ENCODE measurements around the gene CUTA.
A peak's percentile ranks its signal among the peaks of the same experiment; 100 is the strongest.
"Not testable (repeated sequence)": the region's sequence is repeated elsewhere in the genome, so short reads cannot be mapped to it uniquely, and the experiment has no call there.

The CUTA gene

DNA sequence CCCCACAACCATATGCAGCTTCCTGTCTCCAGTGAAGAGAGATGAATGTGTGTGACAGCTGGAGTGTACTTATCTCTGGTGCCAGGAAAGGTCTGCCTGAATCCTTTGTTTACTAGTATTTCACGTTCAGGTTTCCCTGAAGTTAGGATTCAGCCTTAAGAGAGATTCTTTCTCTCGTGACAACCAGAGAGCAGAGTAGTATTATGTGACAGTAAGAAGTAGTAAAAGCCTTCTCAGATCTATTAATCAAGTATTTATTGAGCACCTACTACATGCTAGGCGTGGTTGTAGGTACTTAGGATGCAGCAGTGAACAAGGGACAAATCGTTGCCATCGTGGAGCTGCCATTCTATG, 25.3 kb downstream of the CUTA start:
- H3K9ac ChIP-seq (ENCODE audit: low read depth, low read length): peak overlapping the region; percentile 62
- peak overlapping the region; percentile 83 for H3K4me3 ChIP-seq (ENCODE audit: low read depth, low read length)
- H3K27ac ChIP-seq (ENCODE audit: low read depth, low read length): peak overlapping the region; percentile 92
- no peaks in the 10 kb centered on the region for H3K27me3 ChIP-seq (ENCODE audit: control insufficient read depth, insufficient read depth, low read length)
- H3K9me3 ChIP-seq (ENCODE audit: control insufficient read depth, insufficient read depth, low read length): no peaks in the 10 kb centered on the region
- H3K36me3 ChIP-seq (ENCODE audit: control insufficient read depth, insufficient read depth, low read length): peaks cover 10% of the 10 kb centered on the region
- peaks cover 17% of the 10 kb centered on the region for H3K4me1 ChIP-seq (ENCODE audit: control insufficient read depth, insufficient read depth, low read length)

- peak overlapping the region; percentile 62 for H3K9ac ChIP-seq (ENCODE audit: low read depth, low read length)
- peaks cover 8% of the 10 kb centered on the region; the same call in 1 of the 2 replicates for H3K36me3 ChIP-seq (ENCODE audit: control insufficient read depth, insufficient read depth, low read length)
- H3K27me3 ChIP-seq (ENCODE audit: control insufficient read depth, insufficient read depth, low read length): no peaks in the 10 kb centered on the region
- H3K27ac ChIP-seq (ENCODE audit: low read depth, low read length): peak overlapping the region; percentile 92
- H3K4me3 ChIP-seq (ENCODE audit: low read depth, low read length): peak overlapping the region; percentile 83
- H3K4me1 ChIP-seq (ENCODE audit: control insufficient read depth, insufficient read depth, low read length): peaks cover 17% of the 10 kb centered on the region
- H3K9me3 ChIP-seq (ENCODE audit: control insufficient read depth, insufficient read depth, low read length): no peaks in the 10 kb centered on the region
These were observed 25.8 kb downstream of the CUTA start for GRCh38 chr6:33391922-33392594.

- Histone ChIP-seq H3K27ac (ENCODE audit: low read depth, low read length) (peak within 1 kb of the TSS; percentile 92), H3K27me3 (ENCODE audit: control insufficient read depth, insufficient read depth, low read length) (no peaks in the 10 kb centered on the region), H3K9ac (ENCODE audit: low read depth, low read length) (peak within 1 kb of the TSS; percentile 62), H3K4me1 (ENCODE audit: control insufficient read depth, insufficient read depth, low read length) (peaks cover 17% of the 10 kb centered on the region), H3K9me3 (ENCODE audit: control insufficient read depth, insufficient read depth, low read length) (no peaks in the 10 kb centered on the region), H3K36me3 (ENCODE audit: control insufficient read depth, insufficient read depth, low read length) (peaks cover 8% of the 10 kb centered on the region; the same call in 1 of the 2 replicates), H3K4me3 (ENCODE audit: low read depth, low read length) (peak within 1 kb of the TSS; percentile 83)
These were observed 26.5 kb downstream of the CUTA start, which contains the start of gene KIFC1 for GRCh38 chr6:33391278-33391921. TSS of gene KIFC1 (plus strand) at chr6:33391823. CDS start at chr6:33391986, 163 bp downstream.

- Histone ChIP-seq H3K9ac (ENCODE audit: low read depth, low read length) (peak overlapping the region; percentile 59), H3K27me3 (ENCODE audit: control insufficient read depth, insufficient read depth, low read length) (no peaks in the 10 kb centered on the region), H3K27ac (ENCODE audit: low read depth, low read length) (peak overlapping the region; percentile 84), H3K9me3 (ENCODE audit: control insufficient read depth, insufficient read depth, low read length) (no peaks in the 10 kb centered on the region), H3K36me3 (ENCODE audit: control insufficient read depth, insufficient read depth, low read length) (peaks cover 6% of the 10 kb centered on the region; the same call in 1 of the 2 replicates), H3K4me1 (ENCODE audit: control insufficient read depth, insufficient read depth, low read length) (peaks cover 17% of the 10 kb centered on the region), H3K4me3 (ENCODE audit: low read depth, low read length) (peak overlapping the region; percentile 83)
These were observed 27.1 kb downstream of the CUTA start for GRCh38 chr6:33390767-33391277.

- Histone ChIP-seq H3K4me3 (ENCODE audit: low read depth, low read length) (no peak overlapping the region), H3K27me3 (ENCODE audit: control insufficient read depth, insufficient read depth, low read length) (no peaks in the 10 kb centered on the region), H3K27ac (ENCODE audit: low read depth, low read length) (no peak overlapping the region), H3K36me3 (ENCODE audit: control insufficient read depth, insufficient read depth, low read length) (peaks cover 4% of the 10 kb centered on the region; the same call in 1 of the 2 replicates), H3K4me1 (ENCODE audit: control insufficient read depth, insufficient read depth, low read length) (peaks cover 17% of the 10 kb centered on the region), H3K9ac (ENCODE audit: low read depth, low read length) (no peak overlapping the region), H3K9me3 (ENCODE audit: control insufficient read depth, insufficient read depth, low read length) (no peaks in the 10 kb centered on the region)
These were observed 27.7 kb downstream of the CUTA start for GRCh38 chr6:33390173-33390572.

- Histone ChIP-seq H3K36me3 (ENCODE audit: control insufficient read depth, insufficient read depth, low read length) (no peaks in the 10 kb centered on the region), H3K27me3 (ENCODE audit: control insufficient read depth, insufficient read depth, low read length) (no peaks in the 10 kb centered on the region), H3K9ac (ENCODE audit: low read depth, low read length) (no peak overlapping the region), H3K4me3 (ENCODE audit: low read depth, low read length) (no peak overlapping the region), H3K4me1 (ENCODE audit: control insufficient read depth, insufficient read depth, low read length) (no peaks in the 10 kb centered on the region), H3K27ac (ENCODE audit: low read depth, low read length) (no peak overlapping the region), H3K9me3 (ENCODE audit: control insufficient read depth, insufficient read depth, low read length) (no peaks in the 10 kb centered on the region)
These were observed 33.3 kb downstream of the CUTA start for GRCh38 chr6:33384581-33385020.

GRCh38 chr6:33383427-33384185, 34.3 kb downstream of the CUTA start:
- H3K4me3 ChIP-seq (ENCODE audit: low read depth, low read length): no peak overlapping the region
- H3K27me3 ChIP-seq (ENCODE audit: control insufficient read depth, insufficient read depth, low read length): no peaks in the 10 kb centered on the region
- H3K9ac ChIP-seq (ENCODE audit: low read depth, low read length): no peak overlapping the region
- no peak overlapping the region for H3K27ac ChIP-seq (ENCODE audit: low read depth, low read length)
- H3K36me3 ChIP-seq (ENCODE audit: control insufficient read depth, insufficient read depth, low read length): no peaks in the 10 kb centered on the region
- H3K9me3 ChIP-seq (ENCODE audit: control insufficient read depth, insufficient read depth, low read length): no peaks in the 10 kb centered on the region
- no peaks in the 10 kb centered on the region for H3K4me1 ChIP-seq (ENCODE audit: control insufficient read depth, insufficient read depth, low read length)

GRCh38 chr6:33380272-33380981, 37.5 kb downstream of the CUTA start:
- Histone ChIP-seq H3K4me1 (ENCODE audit: control insufficient read depth, insufficient read depth, low read length) (peaks cover 2% of the 10 kb centered on the region; the same call in 1 of the 2 replicates), H3K27me3 (ENCODE audit: control insufficient read depth, insufficient read depth, low read length) (no peaks in the 10 kb centered on the region), H3K27ac (ENCODE audit: low read depth, low read length) (no peak overlapping the region), H3K36me3 (ENCODE audit: control insufficient read depth, insufficient read depth, low read length) (no peaks in the 10 kb centered on the region), H3K4me3 (ENCODE audit: low read depth, low read length) (no peak overlapping the region), H3K9me3 (ENCODE audit: control insufficient read depth, insufficient read depth, low read length) (no peaks in the 10 kb centered on the region), H3K9ac (ENCODE audit: low read depth, low read length) (no peak overlapping the region)

DNA sequence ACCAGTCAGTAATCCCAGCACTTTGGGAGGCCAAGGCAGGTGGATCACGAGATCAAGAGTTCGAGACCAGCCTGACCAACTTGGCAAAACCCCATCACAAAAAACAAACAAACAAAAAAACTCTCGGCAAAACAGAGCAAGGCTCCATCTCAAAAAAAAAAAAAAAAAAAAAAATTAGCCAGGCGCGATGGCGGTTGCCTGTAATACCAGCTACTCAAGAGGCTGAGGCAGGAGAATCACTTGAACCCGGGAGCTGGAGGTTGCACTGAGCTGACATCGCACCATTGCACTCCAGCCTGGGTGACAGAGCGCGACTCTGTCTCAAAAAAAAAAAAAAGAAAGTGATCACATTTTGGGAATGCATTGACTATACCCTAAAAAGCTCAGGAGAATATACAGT, 38.7 kb downstream of the CUTA start:
- H3K9ac ChIP-seq (ENCODE audit: low read depth, low read length); H3K27ac ChIP-seq (ENCODE audit: low read depth, low read length); H3K9me3 ChIP-seq (ENCODE audit: control insufficient read depth, insufficient read depth, low read length); H3K27me3 ChIP-seq (ENCODE audit: control insufficient read depth, insufficient read depth, low read length); H3K4me3 ChIP-seq (ENCODE audit: low read depth, low read length); H3K36me3 ChIP-seq (ENCODE audit: control insufficient read depth, insufficient read depth, low read length); H3K4me1 ChIP-seq (ENCODE audit: control insufficient read depth, insufficient read depth, low read length): not testable (repeated sequence)

GRCh38 chr6:33377171-33377570, 40.7 kb downstream of the CUTA start:
- H3K36me3 ChIP-seq (ENCODE audit: control insufficient read depth, insufficient read depth, low read length): no peaks in the 10 kb centered on the region
- no peaks in the 10 kb centered on the region for H3K9me3 ChIP-seq (ENCODE audit: control insufficient read depth, insufficient read depth, low read length)
- H3K27ac ChIP-seq (ENCODE audit: low read depth, low read length): no peak overlapping the region
- no peaks in the 10 kb centered on the region for H3K27me3 ChIP-seq (ENCODE audit: control insufficient read depth, insufficient read depth, low read length)
- peaks cover 14% of the 10 kb centered on the region for H3K4me1 ChIP-seq (ENCODE audit: control insufficient read depth, insufficient read depth, low read length)
- no peak overlapping the region for H3K9ac ChIP-seq (ENCODE audit: low read depth, low read length)
- no peak overlapping the region for H3K4me3 ChIP-seq (ENCODE audit: low read depth, low read length)

Measured in HUES48 (cell line).